EH (cell line): ENCODE data around the gene TJP2.
"Not testable (repeated sequence)": the region's sequence is repeated elsewhere in the genome, so short reads cannot be mapped to it uniquely, and the experiment has no call there.

Experiments
- DNase-seq: peaks from one replicate; pipeline ENCODE4 v3.0.0-alpha.2; 2015; ENCODE audit warnings: low read depth

The TJP2 gene

GRCh38 chr9:69158471-69158870 is 15.6 kb upstream of the TJP2 start:
- no peak for DNase-seq

- DNase-seq: not testable (repeated sequence)
Observed at GRCh38 chr9:69164573-69164972, 9.5 kb upstream of the TJP2 start.

GRCh38 chr9:69165581-69165980 is 8.5 kb upstream of the TJP2 start:
- DNase-seq: no peak

GRCh38 chr9:69168709-69169217 is 5.3 kb upstream of the TJP2 start:
- peak; percentile 19 for DNase-seq

GRCh38 chr9:69170231-69170630 is 3.8 kb upstream of the TJP2 start:
- DNase-seq: no peak

- DNase-seq: peak; percentile 26
Observed at GRCh38 chr9:69171049-69171448, 3.0 kb upstream of the TJP2 start.

- DNase-seq: no peak
Observed at GRCh38 chr9:69171517-69171916, 2.6 kb upstream of the TJP2 start.

GRCh38 chr9:69172895-69173294 is 1.2 kb upstream of the TJP2 start:
- DNase-seq: no peak

GRCh38 chr9:69173497-69173890 is 583 bp upstream of the TJP2 start:
- DNase-seq: no peak

- DNase-seq: peak; percentile 98
Observed at GRCh38 chr9:69174616-69175463, 763 bp downstream of the TJP2 start.

- peak; percentile 55 for DNase-seq
Observed at GRCh38 chr9:69175486-69175885, 1.4 kb downstream of the TJP2 start.

- no peak for DNase-seq
Observed at GRCh38 chr9:69176471-69177171, 2.5 kb downstream of the TJP2 start.

- peak; percentile 69 for DNase-seq
Observed at GRCh38 chr9:69178583-69179011, 4.5 kb downstream of the TJP2 start.

GRCh38 chr9:69179037-69179436 is 5.0 kb downstream of the TJP2 start:
- no peak for DNase-seq

GRCh38 chr9:69180200-69180599 is 6.1 kb downstream of the TJP2 start:
- no peak for DNase-seq

- DNase-seq: peak; percentile 99
Observed at GRCh38 chr9:69180670-69181069, 6.6 kb downstream of the TJP2 start.

- peak; percentile 16 for DNase-seq
Observed at GRCh38 chr9:69181908-69182353, 7.9 kb downstream of the TJP2 start.

- no peak for DNase-seq
Observed at GRCh38 chr9:69184266-69184665, 10.2 kb downstream of the TJP2 start.

- peak; percentile 64 for DNase-seq
Observed at GRCh38 chr9:69186841-69187611, 12.9 kb downstream of the TJP2 start.

GRCh38 chr9:69188975-69189374 is 14.9 kb downstream of the TJP2 start:
- no peak for DNase-seq

GRCh38 chr9:69190086-69190862 is 16.2 kb downstream of the TJP2 start:
- DNase-seq: no peak

- no peak for DNase-seq
Observed at GRCh38 chr9:69190863-69191181, 16.7 kb downstream of the TJP2 start.
